Kidney (tissue), 14 donors: ENCODE results near the gene RELA. TPM values are rescaled to one million over a fixed set of nuclear protein-coding genes. Genes with fewer than 3 reads are reported as not detected.

ENCODE experiments used
- DNase-seq, 5 donors: peaks; one replicate each; pipeline ENCODE4 v3.0.0-alpha.2; 2013 to 2020
- FAIRE-seq: peaks from 2 replicates; lab custom pipeline; 2012; peaks lifted over from hg19 to GRCh38; lab: Jason Lieb, UNC
- H3K27ac ChIP-seq, 2 donors: one replicate each; pipeline ENCODE4 v1.7.0; 2013; ENCODE audit warnings: low read depth in 2 of 2, low read length in 2 of 2, inconsistent platforms in 1 of 2
- H3K27me3 ChIP-seq: one replicate; pipeline ENCODE4 v1.7.1; 2013; ENCODE audit warnings: low read length, inconsistent platforms; ENCODE audit not compliant: control insufficient read depth, insufficient read depth
- H3K36me3 ChIP-seq, 3 donors: one replicate each; pipeline versions ENCODE4 v1.7.0 to v1.7.1; 2013; ENCODE audit warnings: low read length in 3 of 3, control low read depth in 1 of 3, inconsistent platforms in 1 of 3; ENCODE audit not compliant: insufficient read depth in 3 of 3, control insufficient read depth in 2 of 3
- H3K4me1 ChIP-seq, 3 donors: one replicate each; pipeline versions ENCODE4 v1.7.0 to v1.7.1; 2013; ENCODE audit warnings: low read length in 3 of 3, inconsistent platforms in 1 of 3, low read depth in 1 of 3; ENCODE audit not compliant: control insufficient read depth in 2 of 3, insufficient read depth in 2 of 3
- H3K4me3 ChIP-seq, 3 donors: one replicate each; pipeline versions ENCODE4 v1.7.0 to v1.8.1; 2013; ENCODE audit warnings: low read length in 3 of 3, control low read depth in 1 of 3, inconsistent platforms in 1 of 3
- H3K9ac ChIP-seq, 3 donors: one replicate each; pipeline versions ENCODE4 v1.7.0 to v1.7.1; 2013; ENCODE audit warnings: low read length in 3 of 3, control low read depth in 1 of 3, inconsistent platforms in 1 of 3
- H3K9me3 ChIP-seq, 3 donors: one replicate each; pipeline versions ENCODE4 v1.7.0 to v1.7.1; 2013; ENCODE audit warnings: low read length in 3 of 3, control low read depth in 1 of 3, inconsistent platforms in 1 of 3; ENCODE audit not compliant: control insufficient read depth in 2 of 3, insufficient read depth in 1 of 3
- CTCF ChIP-seq: IDR thresholded peaks from 3 replicates; pipeline ENCODE4 v1.5.1; 2012; ENCODE audit warnings: mild to moderate bottlenecking, moderate library complexity, borderline replicate concordance; ENCODE audit not compliant: insufficient read depth; ENCODE audit errors: extremely low read depth
- intact Hi-C: fragments of 100-400 bp; cut with DNase I; formaldehyde crosslinking; loops from one replicate; pipeline ENCODE4 v1.11.1; 2022
- polyA plus RNA-seq: library from polyadenylated mRNA; stranded (reverse); fragments of 350-450 nt; fragmentation: Illumina TruSeq; extraction: RNeasy Lipid Tissue Mini Kit (QIAGEN cat#74804); gene quantifications from one replicate; pipeline ENCODE4 v1.2.3, GENCODE V29; 2014; ENCODE audit warnings: low read depth, low replicate concordance; ENCODE audit not compliant: insufficient read depth
- total RNA-seq: library from RNA; stranded (reverse); fragmentation: NEBNext Ultra II Directional; extraction: Animal tissue kit (Norgen Biotek cat#: 25700); gene quantifications from one replicate; pipeline ENCODE4 v1.2.1, GENCODE V29; 2021
- donor health status: control.
- donor health status: control.
- donor health status: control.
- donor health status: control.
- donor health status: control.
- donor health status: DM: yes; HTN: yes; CAD: no.
- donor health status: Normal renal cell carcinoma (clear cell type).

RELA gene
- total and polyA plus RNA-seq, 2 donors from 2014 or later = 34.8 to 81.6 TPM

GRCh38 chr11:65609665-65610064 lies 53.1 kb downstream of the RELA start:
- DNase-seq (no peak), FAIRE-seq (no peak)
- Histone ChIP-seq H3K36me3 (peaks cover 2 to 20% (median 19%) of the 10 kb centered on the region in 3 donors), H3K4me3 (no peak overlapping the region), H3K27ac (no peak overlapping the region), H3K4me1 (peaks cover 0 to 46% (median 0%) of the 10 kb centered on the region in 3 donors), H3K9me3 (no peaks in the 10 kb centered on the region), H3K27me3 (no peaks in the 10 kb centered on the region), H3K9ac (no peak overlapping the region)
- intact Hi-C loops = no loop called here
- TF ChIP-seq CTCF = no peak

GRCh38 chr11:65609229-65609628 lies 53.5 kb downstream of the RELA start:
- TF ChIP-seq CTCF = no peak
- intact Hi-C loops = no loop called here
- no peaks in the 10 kb centered on the region for H3K27me3 ChIP-seq
- H3K9ac ChIP-seq = no peak overlapping the region
- H3K27ac ChIP-seq = no peak overlapping the region
- H3K4me3 ChIP-seq = no peak overlapping the region
- DNase-seq (no peak), FAIRE-seq (no peak)
- no peaks in the 10 kb centered on the region for H3K9me3 ChIP-seq
- H3K36me3 ChIP-seq = peaks cover 2 to 24% (median 20%) of the 10 kb centered on the region in 3 donors
- H3K4me1 ChIP-seq = peaks cover 0 to 46% (median 0%) of the 10 kb centered on the region in 3 donors

GRCh38 chr11:65607614-65608426 lies 54.9 kb downstream of the RELA start:
- no peaks in the 10 kb centered on the region for H3K9me3 ChIP-seq
- peak overlapping the region in 1 of 3 donors; percentile 9 for H3K4me3 ChIP-seq
- H3K27ac ChIP-seq = no peak overlapping the region
- H3K9ac ChIP-seq = no peak overlapping the region
- DNase-seq = peak in 1 of 5 donors; percentile 67
- FAIRE-seq = no peak
- peaks cover 2 to 35% (median 25%) of the 10 kb centered on the region in 3 donors for H3K36me3 ChIP-seq
- no peak for TF ChIP-seq CTCF
- no peaks in the 10 kb centered on the region for H3K27me3 ChIP-seq
- intact Hi-C loops = no loop called here
- peaks cover 0 to 40% (median 0%) of the 10 kb centered on the region in 3 donors for H3K4me1 ChIP-seq
